SH-SY5Y (cell line): ENCODE data around the gene POLR2B.

ENCODE experiments used
- GATA2 ChIP-seq: IDR thresholded peaks from 2 replicates; pipeline ENCODE4 v1.6.1; 2011; ENCODE audit warnings: mild to moderate bottlenecking, low read depth, low read length
- GATA3 ChIP-seq: IDR thresholded peaks from 2 replicates; pipeline ENCODE4 v1.6.1; 2011; ENCODE audit warnings: low read depth, mild to moderate bottlenecking, low read length, moderate library complexity

Gene POLR2B

GRCh38 chr4:57077550-57078343 is 99.1 kb downstream of the POLR2B start:
- TF ChIP-seq GATA3 (no peak), GATA2 (no peak)

- TF ChIP-seq GATA3 (no peak), GATA2 (no peak)
Measured at GRCh38 chr4:57078685-57079521, 100.2 kb downstream of the POLR2B start.
